GM18499 (cell line): ENCODE data around the gene PHLPP1.
"Not testable (repeated sequence)": the region's sequence is repeated elsewhere in the genome, so short reads cannot be mapped to it uniquely, and the experiment has no call there.

Source experiments
- ATAC-seq: cut with Tn5 transposase; IDR thresholded peaks from one replicate; pipeline ENCODE4 v1.9.1; 2021; ENCODE audit warnings: moderate number of reproducible peaks; ENCODE audit not compliant: insufficient read depth, unreplicated experiment

PHLPP1 gene

GRCh38 chr18:62715436-62715758 is at the start of gene PHLPP1:
Gene PHLPP1 (plus strand): TSS chr18:62715541. CDS start chr18:62715684, 143 bp downstream.
- no peak for ATAC-seq

GRCh38 chr18:62669225-62669624 is 46.1 kb upstream of the PHLPP1 start:
- no peak for ATAC-seq

- no peak for ATAC-seq
Observed at GRCh38 chr18:62670573-62670972, 44.8 kb upstream of the PHLPP1 start.

GRCh38 chr18:62672600-62672999 is 42.7 kb upstream of the PHLPP1 start:
- ATAC-seq: no peak

GRCh38 chr18:62678847-62679485 is 36.4 kb upstream of the PHLPP1 start:
- no peak for ATAC-seq

- ATAC-seq: no peak
Observed at GRCh38 chr18:62682371-62682770, 33.0 kb upstream of the PHLPP1 start.

GRCh38 chr18:62683935-62684334 is 31.4 kb upstream of the PHLPP1 start:
- ATAC-seq: no peak

GRCh38 chr18:62688743-62689317 is 26.5 kb upstream of the PHLPP1 start:
- no peak for ATAC-seq

GRCh38 chr18:62690236-62690815 is 25.0 kb upstream of the PHLPP1 start:
- no peak for ATAC-seq

GRCh38 chr18:62693659-62694058 is 21.7 kb upstream of the PHLPP1 start:
- ATAC-seq: no peak

GRCh38 chr18:62697636-62698035 is 17.7 kb upstream of the PHLPP1 start:
- no peak for ATAC-seq

- ATAC-seq: no peak
Observed at GRCh38 chr18:62702259-62702658, 13.1 kb upstream of the PHLPP1 start.

- ATAC-seq: not testable (repeated sequence)
Observed at GRCh38 chr18:62706879-62707278, 8.5 kb upstream of the PHLPP1 start.

GRCh38 chr18:62709908-62710307 is 5.4 kb upstream of the PHLPP1 start:
- ATAC-seq: not testable (repeated sequence)

GRCh38 chr18:62710417-62710816 is 4.9 kb upstream of the PHLPP1 start:
- no peak for ATAC-seq

GRCh38 chr18:62711781-62712180 is 3.6 kb upstream of the PHLPP1 start:
- no peak for ATAC-seq

GRCh38 chr18:62713651-62714247 is 1.6 kb upstream of the PHLPP1 start:
- ATAC-seq: no peak

- peak; percentile 49 for ATAC-seq
Observed at GRCh38 chr18:62714671-62715435, 488 bp upstream of the PHLPP1 start.

GRCh38 chr18:62715759-62716615 is 646 bp downstream of the PHLPP1 start:
- peak; percentile 22 for ATAC-seq

GRCh38 chr18:62716619-62717168 is 1.4 kb downstream of the PHLPP1 start:
- no peak for ATAC-seq
